Smooth muscle cell of the brain vasculature (primary cell): ENCODE results near the gene MUSK.
"Not testable (repeated sequence)": the region's sequence is repeated elsewhere in the genome, so short reads cannot be mapped to it uniquely, and the experiment has no call there.

Source experiments
- DNase-seq: peaks from one replicate; pipeline ENCODE4 v3.0.0-alpha.2; 2012; ENCODE audit warnings: low read depth, low spot score

The MUSK gene

DNA sequence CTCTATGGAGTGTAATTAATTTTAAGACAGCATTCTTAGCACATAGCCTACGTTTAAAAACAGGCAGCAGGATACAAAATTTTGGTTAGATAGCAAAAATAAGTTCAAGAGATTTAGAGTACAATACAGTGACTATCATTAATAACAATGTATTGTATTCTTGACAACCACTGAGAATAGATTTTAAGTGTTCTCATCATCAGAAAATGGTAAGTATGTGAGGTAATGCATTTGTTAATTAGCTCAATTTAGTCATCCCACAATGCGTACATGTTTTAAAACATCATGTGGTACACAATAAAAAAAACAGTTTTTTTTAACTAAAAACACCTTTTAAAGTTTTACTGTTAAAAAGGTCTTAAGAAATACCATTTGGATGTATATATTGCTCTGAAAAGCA lies 94.2 kb downstream of the MUSK start:
- no peak for DNase-seq

DNA sequence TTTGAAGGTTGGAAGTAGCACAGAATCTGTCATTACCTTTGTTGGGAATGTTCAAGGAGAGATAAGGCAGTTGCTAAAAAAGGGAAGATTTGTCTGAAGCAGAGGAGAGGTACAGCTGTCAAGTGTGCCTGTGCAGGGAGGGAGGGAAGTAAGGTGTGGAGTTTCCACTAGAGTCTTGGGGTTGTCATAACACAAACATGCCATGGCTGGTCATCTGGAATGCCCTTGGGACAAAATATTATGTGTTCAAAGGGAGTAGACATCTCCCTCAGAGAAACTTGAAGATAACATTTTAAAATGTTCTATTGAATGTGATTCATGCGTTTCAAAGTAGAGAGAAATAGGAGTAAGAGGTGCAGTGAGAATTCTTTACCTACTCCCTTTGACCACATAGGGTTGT lies 95.0 kb downstream of the MUSK start:
- DNase-seq, result no peak

GRCh38 chr9:110764006-110764405 lies 95.4 kb downstream of the MUSK start:
- DNase-seq, result no peak

DNA sequence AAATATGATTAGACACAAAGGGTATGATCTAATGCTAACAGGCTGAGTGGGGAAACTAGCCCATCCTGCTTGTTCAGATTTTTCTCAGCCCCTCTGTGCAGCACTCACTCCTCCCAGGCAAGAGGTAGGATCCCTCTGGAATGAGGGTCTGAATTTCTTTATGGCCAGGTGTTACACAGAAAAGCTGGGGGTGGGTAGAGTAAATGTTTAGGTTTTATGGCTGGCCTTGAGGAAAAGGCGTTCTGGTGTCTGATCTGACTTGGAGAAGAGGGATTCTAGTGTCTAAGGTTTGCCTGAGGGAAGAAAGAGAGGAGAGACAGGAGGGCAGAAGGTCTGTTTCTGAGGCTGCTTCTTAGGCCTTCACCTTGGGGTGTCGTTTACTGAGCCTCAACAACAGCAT lies 97.3 kb downstream of the MUSK start:
- no peak for DNase-seq

DNA sequence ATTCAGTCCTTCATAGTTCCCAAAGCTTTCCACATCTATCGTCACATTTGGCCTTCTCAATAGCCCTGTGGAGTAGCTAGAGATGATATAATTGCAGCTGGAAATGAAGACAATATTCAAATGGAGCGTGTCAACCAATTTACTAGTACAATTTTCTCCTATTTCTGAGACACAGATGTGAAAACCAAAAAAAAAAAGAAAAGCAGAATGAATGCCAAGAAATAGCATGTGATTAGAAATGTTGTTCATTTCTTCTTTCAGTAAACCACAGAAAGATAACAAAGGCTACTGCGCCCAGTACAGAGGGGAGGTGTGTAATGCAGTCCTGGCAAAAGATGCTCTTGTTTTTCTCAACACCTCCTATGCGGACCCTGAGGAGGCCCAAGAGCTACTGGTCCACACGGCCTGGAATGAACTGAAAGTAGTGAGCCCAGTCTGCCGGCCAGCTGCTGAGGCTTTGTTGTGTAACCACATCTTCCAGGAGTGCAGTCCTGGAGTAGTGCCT lies 99.0 kb downstream of the MUSK start:
- DNase-seq, result peak; percentile 55

DNA sequence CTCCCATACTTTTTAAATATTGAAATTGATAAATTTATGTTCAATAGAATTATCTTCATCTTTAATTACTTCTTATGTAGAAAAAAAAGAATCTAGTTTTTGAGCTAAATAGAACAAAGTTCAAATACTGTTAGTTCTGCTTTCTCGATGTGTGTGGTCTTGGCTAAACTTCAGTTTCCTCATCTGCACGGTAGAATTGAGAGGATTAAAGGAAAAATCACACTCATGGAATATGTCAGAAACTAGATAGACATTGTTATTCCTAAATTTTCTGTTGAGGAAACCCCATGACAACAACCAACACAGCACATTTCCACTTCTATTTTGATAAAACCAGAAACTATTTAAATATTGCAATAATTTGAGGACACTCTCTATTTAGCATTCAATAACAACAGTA lies 100.3 kb downstream of the MUSK start:
- no peak for DNase-seq

DNA sequence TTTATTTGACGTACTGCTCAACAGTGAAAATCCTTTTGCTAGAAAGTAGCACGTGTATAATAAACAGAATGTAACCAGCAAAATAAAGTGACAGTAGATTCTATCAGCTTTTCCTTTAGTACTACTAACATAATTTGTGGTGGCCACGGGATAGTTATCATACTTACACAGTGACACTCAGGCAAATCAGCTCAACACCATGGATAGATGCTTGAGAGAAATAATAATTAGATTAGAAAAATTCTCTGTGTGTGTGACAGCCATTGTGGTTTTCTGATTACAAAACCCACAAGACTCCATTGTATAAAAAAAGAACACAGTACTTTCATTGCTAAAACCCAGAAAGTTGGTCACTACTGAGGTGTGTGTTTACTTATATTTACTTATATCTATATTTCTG lies 101.1 kb downstream of the MUSK start:
- no peak for DNase-seq

DNA sequence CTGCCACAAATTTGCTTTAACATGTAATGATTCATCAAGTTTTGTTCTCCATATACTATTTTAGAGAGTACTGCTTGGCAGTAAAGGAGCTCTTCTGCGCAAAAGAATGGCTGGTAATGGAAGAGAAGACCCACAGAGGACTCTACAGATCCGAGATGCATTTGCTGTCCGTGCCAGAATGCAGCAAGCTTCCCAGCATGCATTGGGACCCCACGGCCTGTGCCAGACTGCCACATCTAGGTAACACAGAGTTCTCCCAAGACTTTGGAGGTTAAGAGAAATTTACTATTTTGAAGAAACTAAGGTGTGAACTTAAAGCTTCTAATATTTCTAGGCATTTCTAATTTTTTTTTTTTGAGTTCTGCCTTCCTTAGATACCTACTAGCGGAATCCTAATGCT lies 107.1 kb downstream of the MUSK start:
- no peak for DNase-seq

DNA sequence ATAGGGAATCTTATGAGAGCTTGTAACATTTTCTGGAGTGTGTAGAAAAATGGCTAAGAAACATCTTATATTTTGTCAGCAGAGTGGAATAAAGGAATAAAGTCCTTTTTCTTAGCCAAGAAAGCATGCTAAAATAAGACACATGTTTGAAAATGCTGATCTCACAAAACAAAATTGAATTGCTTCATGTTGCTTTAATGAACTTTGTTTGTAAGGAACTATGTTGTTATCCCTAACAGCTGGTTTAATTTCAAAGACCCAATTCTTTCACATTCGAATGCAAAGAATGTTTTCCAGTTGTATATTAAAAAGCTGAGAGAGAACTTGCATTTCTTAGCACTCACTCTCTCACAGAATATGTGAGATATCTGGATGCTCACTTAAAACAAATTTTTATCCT lies 107.6 kb downstream of the MUSK start:
- DNase-seq, result no peak

- no peak for DNase-seq
Observed at GRCh38 chr9:110777196-110777875, 108.7 kb downstream of the MUSK start.

DNA sequence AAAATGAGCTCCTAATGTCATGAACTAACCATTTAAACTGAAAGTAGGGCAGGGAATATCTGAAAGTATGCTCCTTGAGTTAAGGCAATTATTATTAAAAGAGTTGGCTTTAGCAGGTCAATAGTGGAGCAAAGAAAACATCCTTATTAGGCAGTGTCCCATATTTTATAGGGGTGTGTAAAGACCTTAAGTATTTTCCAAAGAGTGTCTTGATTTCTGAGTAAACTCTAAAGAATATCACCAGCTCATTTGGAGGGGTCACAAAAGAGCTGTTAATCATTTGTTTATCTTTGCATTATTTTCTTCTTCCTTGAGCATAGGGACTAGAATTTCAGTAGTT lies 109.3 kb downstream of the MUSK start:
- no peak for DNase-seq

- DNase-seq, result no peak
Observed at GRCh38 chr9:110782701-110783100, 114.1 kb downstream of the MUSK start.

GRCh38 chr9:110784309-110784708 lies 115.7 kb downstream of the MUSK start:
- no peak for DNase-seq

DNA sequence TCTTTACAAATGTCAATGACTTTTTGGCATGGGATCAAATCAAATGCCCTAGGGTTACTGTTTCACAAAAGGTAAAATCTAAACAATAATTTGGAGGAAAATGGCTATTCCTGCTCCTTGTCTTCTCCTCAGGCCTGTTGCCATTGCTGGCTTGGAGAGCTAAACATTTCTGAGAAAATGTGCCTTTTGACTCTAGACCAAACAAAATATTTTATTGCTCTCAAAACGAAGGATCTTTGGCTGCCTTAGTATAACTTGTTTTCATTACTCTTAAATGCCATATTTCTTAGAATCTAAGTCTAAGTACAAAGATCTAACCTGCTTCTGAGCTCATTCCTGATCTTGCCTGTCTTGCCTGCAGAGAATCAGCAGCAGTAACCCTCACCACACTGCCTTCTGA lies 116.6 kb downstream of the MUSK start:
- no peak for DNase-seq

- not testable (repeated sequence) for DNase-seq
Observed at GRCh38 chr9:110788396-110788795, 119.8 kb downstream of the MUSK start.

- DNase-seq, result no peak
Observed at GRCh38 chr9:110788871-110789270, 120.3 kb downstream of the MUSK start.

DNA sequence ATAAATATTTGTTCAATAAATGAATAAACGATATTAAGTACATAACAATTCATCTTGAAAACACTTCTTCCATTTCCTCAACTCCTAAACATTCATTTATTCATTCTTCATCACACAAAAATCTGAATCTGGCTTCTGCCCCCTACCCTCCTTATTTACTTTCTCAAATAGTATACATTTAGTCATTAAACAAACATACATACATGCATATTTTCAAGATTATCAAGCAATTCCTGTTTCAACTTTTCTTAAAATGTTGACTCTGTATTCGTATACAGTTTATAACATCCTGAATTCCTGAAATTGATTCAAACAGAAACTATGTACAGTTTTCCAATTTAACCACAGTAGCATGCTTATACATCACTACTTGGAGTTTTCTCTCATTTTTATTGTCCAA lies 129.0 kb downstream of the MUSK start:
- DNase-seq, result no peak

- no peak for DNase-seq
Observed at GRCh38 chr9:110799396-110799795, 130.8 kb downstream of the MUSK start.

DNA sequence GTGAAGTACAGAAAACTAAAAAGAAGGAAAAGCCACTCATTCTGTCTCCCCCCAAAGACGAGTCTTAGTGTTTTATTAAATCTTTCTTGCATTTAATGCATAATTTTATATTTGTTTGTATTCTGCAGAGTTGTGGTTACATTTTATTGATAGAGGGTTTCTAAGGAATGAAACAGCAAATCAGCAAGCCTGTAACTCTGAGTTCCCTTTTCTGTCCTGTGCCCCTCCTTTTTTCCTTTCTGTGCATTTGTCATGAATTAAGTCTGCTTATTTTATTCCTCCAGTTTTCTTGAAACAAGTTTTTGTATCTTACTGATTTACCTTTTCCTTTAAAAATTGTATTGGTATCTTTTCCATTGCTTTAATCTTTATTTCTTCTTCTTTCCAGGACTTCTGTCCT lies 132.8 kb downstream of the MUSK start:
- DNase-seq, result no peak

DNA sequence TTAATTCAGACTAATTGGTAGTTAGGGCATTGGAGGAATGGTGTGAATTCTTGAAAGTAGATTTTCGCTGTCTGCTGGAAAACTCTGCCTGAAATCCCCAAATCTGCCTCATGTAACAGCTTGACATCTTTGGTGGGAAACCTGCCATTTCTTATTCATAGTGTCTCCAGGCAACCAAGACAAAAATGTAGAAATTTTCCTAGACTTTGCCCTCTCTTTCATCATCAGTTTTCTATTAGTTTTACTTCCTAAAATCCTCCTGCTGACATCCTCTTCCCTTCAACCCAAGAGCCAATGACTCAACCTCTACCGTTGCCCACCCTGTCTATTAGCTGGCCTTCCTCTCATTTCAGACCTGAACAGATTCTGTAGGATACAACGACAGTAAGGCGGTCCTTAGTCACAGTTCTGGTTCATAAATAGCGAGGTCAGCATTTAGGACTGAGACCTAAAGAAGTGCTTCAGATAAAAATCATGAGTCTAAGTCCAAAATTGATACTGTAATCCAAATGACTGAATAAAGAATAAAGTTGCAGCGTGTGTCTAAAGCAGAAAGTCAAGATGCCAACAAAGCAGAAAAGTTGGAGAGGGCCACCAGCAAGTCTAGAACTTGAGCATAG lies 133.9 kb downstream of the MUSK start:
- DNase-seq, result no peak

DNA sequence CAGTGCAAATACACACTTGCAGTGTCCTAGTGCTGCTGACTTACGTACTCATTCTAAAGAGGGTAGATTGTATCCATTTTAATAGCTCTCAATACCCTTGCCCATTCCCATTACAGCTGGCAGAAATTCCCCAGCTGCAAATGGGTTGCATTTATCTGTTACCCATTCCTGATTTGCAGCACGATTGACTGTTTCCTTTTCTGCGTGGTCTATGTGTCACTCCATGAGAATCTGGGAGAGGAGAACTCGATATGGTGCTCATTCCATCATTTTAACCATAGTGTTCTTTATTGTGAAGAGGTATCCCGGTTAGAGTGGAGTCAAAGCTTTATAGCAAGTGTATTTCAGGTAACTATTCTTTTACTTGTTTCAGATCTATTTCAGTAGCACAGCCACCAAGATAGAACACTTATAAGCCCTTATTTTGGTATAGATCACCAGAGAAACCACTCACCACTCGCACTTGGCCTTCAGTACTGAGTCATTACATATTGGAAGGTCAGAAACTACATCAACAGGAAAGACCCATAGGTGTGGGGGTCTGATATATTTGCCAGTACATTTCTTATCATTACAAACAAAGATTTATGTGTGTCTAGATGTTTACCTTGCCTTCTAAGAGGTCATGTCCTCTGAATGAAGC lies 139.5 kb downstream of the MUSK start:
- DNase-seq, result no peak

DNA sequence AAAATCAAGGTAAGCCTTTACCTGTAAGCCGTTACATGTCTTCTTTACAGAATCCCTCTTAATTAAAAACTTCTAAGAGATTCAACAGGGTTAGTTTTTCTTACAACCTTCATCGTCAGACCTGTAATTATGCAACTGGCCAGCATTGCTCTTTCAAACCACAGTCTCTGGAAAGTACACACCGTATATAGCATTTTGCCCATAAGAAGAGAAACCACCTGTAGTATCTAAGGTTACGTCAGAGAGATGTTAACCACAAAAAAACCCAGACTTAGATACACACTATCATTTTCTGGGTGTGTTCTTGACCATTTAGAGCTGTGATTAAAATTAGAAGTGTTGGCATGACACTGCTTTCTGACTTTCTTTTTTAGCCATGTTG lies 140.0 kb downstream of the MUSK start:
- DNase-seq, result no peak

DNA sequence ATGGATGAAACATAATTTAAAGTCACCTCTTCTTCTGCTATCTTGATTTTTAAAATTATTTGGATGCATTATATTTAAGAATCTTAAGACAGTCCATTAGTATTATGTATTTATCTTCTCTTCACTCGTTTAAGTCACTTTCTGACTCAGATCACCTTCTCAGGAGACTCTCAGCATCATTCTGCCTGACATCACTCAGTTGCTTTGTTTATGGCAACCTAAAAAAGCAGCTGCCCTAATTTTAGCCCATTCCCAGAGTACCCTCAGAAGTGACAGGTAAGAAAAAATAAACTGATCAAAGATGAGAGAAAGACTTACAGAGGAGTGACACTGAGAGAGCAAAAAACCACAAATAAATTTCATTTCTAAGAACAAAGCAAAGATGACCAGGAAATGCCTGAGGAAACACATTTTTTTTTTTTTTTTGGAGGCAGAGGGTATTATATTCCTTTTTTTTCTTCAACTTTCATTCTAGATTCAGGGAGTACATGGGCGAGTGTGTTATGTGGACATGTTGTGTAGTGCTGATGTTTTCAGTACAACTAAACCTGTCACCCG lies 140.5 kb downstream of the MUSK start:
- no peak for DNase-seq
